Ammon's horn (tissue), 1 donor: ENCODE results near the gene WWC1.

Experiments
- DNase-seq: peaks from one replicate; pipeline ENCODE4 v3.0.0-alpha.2; 2016; ENCODE audit warnings: low spot score

WWC1 gene

DNA sequence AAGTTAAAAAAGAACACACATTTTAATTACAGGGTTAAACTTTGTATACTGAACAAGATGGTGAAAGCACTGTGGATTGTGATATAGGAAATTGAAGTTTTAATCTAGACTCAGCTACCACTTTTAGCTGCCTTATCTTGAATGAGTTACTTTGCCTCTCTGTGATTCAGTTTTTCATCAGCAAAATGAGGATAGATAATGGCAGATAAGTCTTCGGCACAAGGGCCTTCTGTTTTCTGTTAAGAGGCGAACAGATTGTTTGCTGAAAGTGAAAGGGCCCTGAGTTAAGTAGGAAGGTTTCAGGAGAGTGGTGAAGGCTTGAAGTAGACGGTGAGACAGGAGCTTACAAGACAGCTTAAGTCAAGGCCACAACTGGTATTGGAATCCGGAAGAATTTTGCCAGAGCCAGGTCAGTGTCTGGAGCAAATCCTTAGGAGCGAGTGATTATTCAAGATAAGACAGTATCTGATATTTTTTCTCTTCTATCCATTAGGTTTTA is 202.7 kb downstream of the WWC1 start:
- no peak for DNase-seq

DNA sequence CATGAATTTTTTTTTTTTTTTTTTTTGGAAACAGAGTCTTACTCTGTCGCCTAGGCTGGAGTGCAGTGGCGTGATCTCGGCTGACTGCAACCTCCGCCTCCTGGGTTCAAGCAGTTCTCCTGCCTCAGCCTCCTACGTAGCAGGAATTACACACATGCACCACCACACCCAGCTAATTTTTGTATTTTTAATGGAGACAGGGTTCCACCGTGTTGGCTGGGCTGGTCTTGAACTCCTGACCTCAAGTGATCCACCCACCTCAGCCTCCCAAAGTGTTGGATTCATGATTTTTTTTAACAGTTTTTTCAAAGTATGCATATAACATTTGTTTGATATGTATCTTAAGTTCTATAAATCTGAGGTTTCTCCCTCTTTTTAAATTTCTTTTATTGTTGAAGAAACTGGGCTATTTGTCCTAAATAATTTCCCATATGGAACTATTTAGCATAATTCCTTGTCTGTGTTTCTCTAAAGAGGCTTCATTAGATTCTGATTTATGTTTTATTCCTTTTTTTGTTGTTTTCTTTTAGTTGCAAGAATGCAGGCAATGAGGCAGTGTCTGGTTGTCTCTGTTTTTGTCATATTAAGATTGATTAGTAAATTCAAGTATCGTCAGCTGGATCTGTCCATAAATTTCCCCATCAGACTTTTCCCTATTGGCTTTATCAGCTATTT is 211.3 kb downstream of the WWC1 start:
- no peak for DNase-seq

DNA sequence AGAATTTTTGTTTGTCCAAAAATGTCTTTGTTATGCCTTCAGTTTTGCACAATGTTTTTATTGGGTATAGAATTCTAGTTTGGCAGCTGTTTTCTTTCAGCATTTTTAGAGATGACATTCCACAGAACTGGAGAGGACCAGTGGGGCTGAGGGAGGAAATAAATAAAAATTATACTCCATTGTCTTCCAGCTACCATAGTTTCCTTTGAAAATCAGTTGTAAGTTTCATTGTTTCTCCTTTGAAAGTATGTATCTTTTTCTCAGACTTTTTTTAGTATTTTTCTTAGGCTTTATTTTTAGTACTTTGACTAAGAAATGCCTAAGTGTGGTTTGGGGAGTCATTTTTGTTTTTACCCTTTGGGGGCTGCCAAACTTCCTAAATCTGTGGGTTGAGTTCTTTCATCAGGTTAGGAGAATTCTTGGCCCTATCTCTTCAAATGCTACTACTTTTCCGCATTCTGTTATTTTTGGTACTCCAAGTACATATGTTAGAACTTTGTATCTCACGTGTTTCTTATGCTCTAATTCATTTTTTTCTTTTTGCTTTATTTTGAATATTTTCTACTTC is 222.5 kb downstream of the WWC1 start:
- DNase-seq: no peak
